Measurements from ENCODE around the gene CLCN7.

DNA sequence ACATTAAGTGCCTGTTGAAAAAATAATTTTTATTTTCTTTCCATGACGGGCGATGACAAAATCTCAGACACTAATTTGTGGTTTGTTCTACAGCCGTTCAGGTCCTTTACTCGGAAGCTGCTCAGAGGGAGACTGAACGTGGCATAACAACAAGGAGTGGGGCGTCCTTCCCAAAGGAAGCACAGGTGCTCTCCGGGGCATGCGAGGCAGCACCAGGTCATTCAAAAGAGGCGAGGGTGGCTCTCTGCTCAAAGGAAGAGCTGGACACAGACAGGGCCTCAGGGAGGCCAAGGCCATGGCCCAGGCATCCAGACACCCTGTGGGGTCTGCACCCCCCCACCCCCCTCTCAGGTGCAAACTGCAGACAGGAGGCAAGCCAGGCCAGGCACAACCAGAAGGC is 76.5 kb downstream of the CLCN7 start:
- no peak for TF ChIP-seq EP300 (IDR thresholded peaks at IDR 0.05)
- TF ChIP-seq POLR2A (IDR thresholded peaks at IDR 0.05) = no peak
- TF ChIP-seq, protein P1, sequence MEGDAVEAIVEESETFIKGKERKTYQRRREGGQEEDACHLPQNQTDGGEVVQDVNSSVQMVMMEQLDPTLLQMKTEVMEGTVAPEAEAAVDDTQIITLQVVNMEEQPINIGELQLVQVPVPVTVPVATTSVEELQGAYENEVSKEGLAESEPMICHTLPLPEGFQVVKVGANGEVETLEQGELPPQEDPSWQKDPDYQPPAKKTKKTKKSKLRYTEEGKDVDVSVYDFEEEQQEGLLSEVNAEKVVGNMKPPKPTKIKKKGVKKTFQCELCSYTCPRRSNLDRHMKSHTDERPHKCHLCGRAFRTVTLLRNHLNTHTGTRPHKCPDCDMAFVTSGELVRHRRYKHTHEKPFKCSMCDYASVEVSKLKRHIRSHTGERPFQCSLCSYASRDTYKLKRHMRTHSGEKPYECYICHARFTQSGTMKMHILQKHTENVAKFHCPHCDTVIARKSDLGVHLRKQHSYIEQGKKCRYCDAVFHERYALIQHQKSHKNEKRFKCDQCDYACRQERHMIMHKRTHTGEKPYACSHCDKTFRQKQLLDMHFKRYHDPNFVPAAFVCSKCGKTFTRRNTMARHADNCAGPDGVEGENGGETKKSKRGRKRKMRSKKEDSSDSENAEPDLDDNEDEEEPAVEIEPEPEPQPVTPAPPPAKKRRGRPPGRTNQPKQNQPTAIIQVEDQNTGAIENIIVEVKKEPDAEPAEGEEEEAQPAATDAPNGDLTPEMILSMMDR (IDR thresholded peaks at IDR 0.05) = no peak

All from stomach (tissue), 4 donors.